Measurements from ENCODE around the gene SCUBE1. TPM values are rescaled to one million over a fixed set of nuclear protein-coding genes. Genes with fewer than 3 reads are reported as not detected.

The SCUBE1 gene
- total and polyA plus RNA-seq, 8 donors, result 0.31 to 8.0 (median 1.8) TPM

DNA sequence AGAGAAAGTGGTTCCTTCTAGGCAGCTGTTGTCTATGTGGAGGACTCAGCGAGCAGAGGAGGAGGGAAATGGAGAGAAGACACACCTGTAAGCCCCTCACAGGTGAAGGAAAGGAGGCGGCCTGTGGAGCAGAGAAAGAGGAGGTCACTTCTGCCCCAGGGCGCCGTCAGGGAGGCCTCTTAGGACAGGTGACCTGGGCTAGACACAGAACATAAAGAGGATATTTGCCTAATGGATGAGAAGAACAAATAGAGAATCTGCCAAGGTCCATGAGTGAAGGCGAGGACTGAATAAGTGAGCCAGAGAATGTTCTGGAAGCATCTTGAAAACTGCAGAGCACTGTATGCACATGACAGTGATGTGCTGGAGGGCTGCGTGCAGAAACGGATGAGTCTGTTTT is 2.2 kb upstream of the SCUBE1 start:
- Histone ChIP-seq H3K4me3 (no peak overlapping the region), H3K36me3 (no peaks in the 10 kb centered on the region), H3K27ac (no peak overlapping the region), H3K27me3 (peaks cover 19 to 92% (median 45%) of the 10 kb centered on the region in 3 donors), H3K9me3 (no peaks in the 10 kb centered on the region), H3K4me1 (peaks cover 17 to 43% (median 20%) of the 10 kb centered on the region in 4 donors)
- DNase-seq, result no peak
- WGBS, 5 donors, result 85 to 95% (median 90%) methylated on average over 7 of the region's 7 CpGs
- TF ChIP-seq POLR2AphosphoS5 (IDR thresholded peaks at IDR 0.05) (no peak), POLR2A (IDR thresholded peaks at IDR 0.05) (no peak), EP300 (IDR thresholded peaks at IDR 0.05) (no peak)
- TF ChIP-seq, protein P1, sequence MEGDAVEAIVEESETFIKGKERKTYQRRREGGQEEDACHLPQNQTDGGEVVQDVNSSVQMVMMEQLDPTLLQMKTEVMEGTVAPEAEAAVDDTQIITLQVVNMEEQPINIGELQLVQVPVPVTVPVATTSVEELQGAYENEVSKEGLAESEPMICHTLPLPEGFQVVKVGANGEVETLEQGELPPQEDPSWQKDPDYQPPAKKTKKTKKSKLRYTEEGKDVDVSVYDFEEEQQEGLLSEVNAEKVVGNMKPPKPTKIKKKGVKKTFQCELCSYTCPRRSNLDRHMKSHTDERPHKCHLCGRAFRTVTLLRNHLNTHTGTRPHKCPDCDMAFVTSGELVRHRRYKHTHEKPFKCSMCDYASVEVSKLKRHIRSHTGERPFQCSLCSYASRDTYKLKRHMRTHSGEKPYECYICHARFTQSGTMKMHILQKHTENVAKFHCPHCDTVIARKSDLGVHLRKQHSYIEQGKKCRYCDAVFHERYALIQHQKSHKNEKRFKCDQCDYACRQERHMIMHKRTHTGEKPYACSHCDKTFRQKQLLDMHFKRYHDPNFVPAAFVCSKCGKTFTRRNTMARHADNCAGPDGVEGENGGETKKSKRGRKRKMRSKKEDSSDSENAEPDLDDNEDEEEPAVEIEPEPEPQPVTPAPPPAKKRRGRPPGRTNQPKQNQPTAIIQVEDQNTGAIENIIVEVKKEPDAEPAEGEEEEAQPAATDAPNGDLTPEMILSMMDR (IDR thresholded peaks at IDR 0.05), result no peak
- intact Hi-C loops (cut with DNase I; ENCODE audit: low total_unique reads), result loop anchor here (5.0 kb wide), 1 partner anchor 73 kb away; no protein-coding TSS in a partner anchor

DNA sequence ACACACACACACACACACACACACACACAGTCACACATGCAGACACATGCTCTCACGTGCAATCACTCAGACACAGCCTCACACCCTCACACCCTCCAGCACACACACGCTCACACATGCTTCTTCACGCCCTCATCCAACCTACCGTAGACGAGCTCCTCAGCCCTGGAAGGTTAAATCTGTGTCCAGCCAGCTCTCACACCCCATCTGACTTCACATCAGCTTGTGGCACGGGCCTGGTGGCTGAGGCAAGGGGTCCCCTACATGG is 1.3 kb upstream of the SCUBE1 start:
- intact Hi-C loops (cut with DNase I; ENCODE audit: low total_unique reads), result no loop called here

DNA sequence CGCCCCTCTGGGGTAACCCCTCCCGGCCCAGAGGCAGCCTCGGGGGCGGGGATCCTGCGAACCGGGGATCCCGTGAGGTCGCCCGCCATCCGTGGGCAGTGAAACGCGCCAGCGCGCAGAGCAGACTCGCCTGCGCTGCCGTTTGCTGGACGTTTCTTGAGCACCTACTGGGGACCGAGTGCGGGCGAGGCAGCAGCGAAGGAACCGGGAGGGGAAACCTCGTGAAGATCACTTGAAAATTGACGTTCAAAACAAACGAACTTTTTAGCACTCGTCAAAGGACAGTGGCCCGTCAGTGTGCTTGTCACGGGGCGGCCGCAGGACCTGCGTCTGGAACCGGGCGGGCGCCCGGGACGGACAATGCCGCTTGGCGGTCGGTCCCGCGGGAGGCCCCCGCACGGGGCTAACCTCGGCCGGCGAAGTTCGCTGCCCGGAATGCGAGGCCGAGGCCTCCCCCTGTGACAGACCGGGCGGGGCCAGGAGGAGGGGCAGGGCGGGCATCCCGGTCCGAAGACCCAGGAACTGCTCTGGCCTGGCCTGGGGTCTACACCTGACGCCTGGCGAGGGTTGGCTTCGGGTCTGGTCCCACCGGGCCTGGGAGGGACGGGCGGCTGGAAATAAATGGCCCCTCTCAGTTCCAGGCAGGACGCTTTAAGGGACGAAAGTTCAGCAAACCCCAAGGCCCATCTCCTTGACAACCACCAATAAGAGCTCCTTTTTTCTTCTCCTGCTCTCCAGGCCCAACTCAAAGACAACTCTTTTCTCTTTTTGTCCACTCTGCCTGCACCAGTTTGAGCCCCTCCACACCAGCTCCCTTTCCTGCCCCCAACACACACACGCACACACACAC is 723 bp upstream of the SCUBE1 start:
- Histone ChIP-seq H3K27me3 (peaks cover 19 to 91% (median 45%) of the 10 kb centered on the region in 3 donors), H3K4me3 (peak overlapping the region; percentile 42 to 53 (median 48)), H3K36me3 (no peaks in the 10 kb centered on the region), H3K9me3 (no peaks in the 10 kb centered on the region), H3K4me1 (peaks cover 17 to 43% (median 20%) of the 10 kb centered on the region in 4 donors), H3K27ac (peak overlapping the region in 1 of 5 donors; percentile 62)
- 8 to 14% (median 10%) methylated on average over 57 to 65 of the region's 65 CpGs for WGBS, 5 donors
- TF ChIP-seq POLR2AphosphoS5 (IDR thresholded peaks at IDR 0.05) (no peak), EP300 (IDR thresholded peaks at IDR 0.05) (no peak), POLR2A (IDR thresholded peaks at IDR 0.05) (no peak)
- TF ChIP-seq, protein P1 (IDR thresholded peaks at IDR 0.05), result no peak
- intact Hi-C loops (cut with DNase I; ENCODE audit: low total_unique reads), result no loop called here
- DNase-seq, result no peak

More for the DNA sequence above, 1.3 kb upstream of the SCUBE1 start:
- H3K4me3 ChIP-seq, result no peak overlapping the region
- WGBS, 5 donors, result 78 to 86% (median 84%) methylated on average over 6 of the region's 6 CpGs
- H3K27ac ChIP-seq, result no peak overlapping the region
- TF ChIP-seq, protein P1 (IDR thresholded peaks at IDR 0.05), result no peak
- H3K36me3 ChIP-seq, result no peaks in the 10 kb centered on the region
- no peaks in the 10 kb centered on the region for H3K9me3 ChIP-seq
- no peak for DNase-seq
- H3K27me3 ChIP-seq, result peaks cover 19 to 91% (median 45%) of the 10 kb centered on the region in 3 donors
- peaks cover 17 to 43% (median 20%) of the 10 kb centered on the region in 4 donors for H3K4me1 ChIP-seq

DNA sequence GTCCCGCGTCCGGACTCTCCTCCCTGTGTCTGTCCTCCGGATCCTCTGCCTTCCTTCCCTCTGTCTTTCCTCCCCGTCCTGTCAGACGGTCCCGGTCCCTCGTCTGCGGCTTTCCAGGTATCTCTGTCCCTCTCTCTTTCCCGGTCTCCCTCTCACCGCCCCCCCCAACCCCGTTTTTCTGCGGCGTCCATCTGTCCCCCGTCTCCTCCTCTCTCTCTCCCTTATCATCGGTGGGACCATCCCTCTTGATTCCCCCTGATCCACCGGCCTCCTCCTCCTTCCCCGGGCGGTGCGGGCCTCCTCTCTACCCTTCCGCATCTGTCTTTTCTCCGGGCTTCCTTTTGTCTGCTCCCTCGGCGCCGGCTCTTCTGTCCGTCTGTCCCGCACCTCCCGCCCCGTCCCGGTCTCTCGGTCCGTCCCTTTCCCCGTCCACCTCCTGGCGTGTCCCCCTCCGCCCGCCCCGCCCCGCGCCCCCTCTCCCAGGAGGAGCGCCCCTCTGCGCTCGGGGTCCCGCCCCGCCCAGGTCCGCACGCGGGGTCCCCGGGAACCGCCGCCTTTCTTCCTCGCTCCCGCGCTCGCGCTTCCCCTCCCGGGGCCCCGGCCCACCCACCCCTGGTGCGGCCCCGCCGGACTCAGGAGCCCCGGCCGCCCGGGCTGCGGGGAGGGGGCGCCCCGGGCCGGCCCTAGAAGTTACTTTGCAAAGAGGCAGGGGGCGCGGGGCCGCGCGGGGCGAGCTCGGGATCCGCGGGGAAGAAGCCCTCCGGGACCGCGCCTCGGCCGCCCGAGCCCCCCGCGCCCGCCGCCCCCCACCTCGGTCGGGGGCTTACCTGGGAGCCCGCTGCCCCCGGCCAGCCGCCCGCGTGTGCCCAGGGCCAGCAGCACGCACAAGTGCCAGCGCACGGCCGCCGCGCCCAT is 568 bp downstream of the SCUBE1 start:
- 2 to 6% (median 3%) methylated on average over 42 to 99 of the region's 99 CpGs for WGBS, 5 donors
- peak overlapping the region in 2 of 5 donors; percentile 35 to 62 for H3K27ac ChIP-seq
- intact Hi-C loops (cut with DNase I; ENCODE audit: low total_unique reads), result no loop called here
- DNase-seq, result no peak
- peak overlapping the region; percentile 42 to 53 (median 48) for H3K4me3 ChIP-seq
- TF ChIP-seq, protein P1 (IDR thresholded peaks at IDR 0.05), result no peak
- TF ChIP-seq POLR2A (IDR thresholded peaks at IDR 0.05), result no peak
- H3K4me1 ChIP-seq, result peaks cover 17 to 43% (median 20%) of the 10 kb centered on the region in 4 donors
- H3K36me3 ChIP-seq, result no peaks in the 10 kb centered on the region
- no peaks in the 10 kb centered on the region for H3K9me3 ChIP-seq
- H3K27me3 ChIP-seq, result peaks cover 19 to 88% (median 45%) of the 10 kb centered on the region in 3 donors
